Measurements from ENCODE around the gene ADTRP.

ADTRP gene

GRCh38 chr6:11758878-11759277 is 19.7 kb downstream of the ADTRP start:
- DNase-seq (ENCODE audit: low read depth) = no peak
- no peak overlapping the region for H3K4me3 ChIP-seq (ENCODE audit: low read depth, low read length)
- TF ChIP-seq CTCF (IDR thresholded peaks at IDR 0.05; ENCODE audit: low read depth, low read length, missing control alignments) = no peak

DNA sequence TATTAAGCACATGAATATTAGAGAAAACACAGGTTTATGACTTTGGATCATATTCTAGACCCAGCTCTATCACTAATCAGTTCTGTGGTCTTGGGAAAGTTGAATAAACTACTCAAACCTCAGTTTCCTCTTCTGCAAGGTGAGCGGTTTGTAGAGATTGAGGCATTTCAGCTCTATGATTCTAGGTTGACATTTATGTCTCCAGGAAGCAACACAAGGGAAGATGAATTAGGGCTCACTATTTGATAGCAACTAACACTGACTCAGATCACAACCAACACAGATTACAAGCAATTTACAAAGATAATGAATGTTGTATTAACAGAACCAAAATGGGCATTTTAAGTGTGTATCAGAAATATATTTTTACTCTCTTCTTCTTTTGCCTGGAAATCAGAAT is 21.9 kb downstream of the ADTRP start:
- H3K4me3 ChIP-seq (ENCODE audit: low read depth, low read length) = no peak overlapping the region
- TF ChIP-seq CTCF (IDR thresholded peaks at IDR 0.05; ENCODE audit: low read depth, low read length, missing control alignments) = no peak
- DNase-seq (ENCODE audit: low read depth) = no peak

GRCh38 chr6:11756292-11756691 is 22.3 kb downstream of the ADTRP start:
- no peak for TF ChIP-seq CTCF (IDR thresholded peaks at IDR 0.05; ENCODE audit: low read depth, low read length, missing control alignments)
- DNase-seq (ENCODE audit: low read depth) = no peak
- H3K4me3 ChIP-seq (ENCODE audit: low read depth, low read length) = no peak overlapping the region

GRCh38 chr6:11755725-11756124 is 22.9 kb downstream of the ADTRP start:
- no peak for DNase-seq (ENCODE audit: low read depth)
- TF ChIP-seq CTCF (IDR thresholded peaks at IDR 0.05; ENCODE audit: low read depth, low read length, missing control alignments) = no peak
- no peak overlapping the region for H3K4me3 ChIP-seq (ENCODE audit: low read depth, low read length)

DNA sequence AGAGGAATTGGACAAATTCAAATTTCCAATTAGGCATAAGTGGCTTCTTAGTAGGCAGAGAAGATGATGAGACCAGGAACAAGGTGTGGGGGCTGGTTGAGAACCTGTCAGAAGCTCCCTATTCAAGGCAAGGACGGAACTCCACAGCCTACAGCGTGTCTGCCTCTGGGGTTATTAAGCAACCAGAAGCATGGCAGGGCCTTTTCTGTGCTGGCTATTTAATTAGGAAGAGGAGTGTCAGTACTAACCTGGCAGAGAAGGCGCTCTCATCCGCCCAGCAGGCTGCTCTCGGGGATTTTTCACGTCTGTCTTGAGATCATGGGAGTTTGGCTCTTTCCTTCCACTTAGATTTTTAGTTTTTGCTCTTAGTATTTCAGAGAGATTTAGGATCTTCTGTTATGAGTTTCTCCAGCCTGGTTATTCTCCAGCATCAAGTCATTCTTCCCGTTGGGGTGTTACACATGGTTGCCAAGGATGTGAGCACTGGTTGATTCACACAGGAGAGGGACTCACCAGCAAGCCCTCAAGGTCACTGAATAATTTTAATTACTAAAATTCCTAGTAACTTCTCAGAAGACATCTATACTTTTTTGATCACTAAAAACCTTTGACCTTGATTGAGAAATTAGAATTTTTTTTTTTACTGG is 23.9 kb downstream of the ADTRP start:
- H3K4me3 ChIP-seq (ENCODE audit: low read depth, low read length) = no peak overlapping the region
- no peak for DNase-seq (ENCODE audit: low read depth)
- no peak for TF ChIP-seq CTCF (IDR thresholded peaks at IDR 0.05; ENCODE audit: low read depth, low read length, missing control alignments)

- no peak overlapping the region for H3K4me3 ChIP-seq (ENCODE audit: low read depth, low read length)
- no peak for DNase-seq (ENCODE audit: low read depth)
Measured at GRCh38 chr6:11753798-11754197, 24.8 kb downstream of the ADTRP start.

More at GRCh38 chr6:11753798-11754197, 24.8 kb downstream of the ADTRP start:
- TF ChIP-seq CTCF (IDR thresholded peaks at IDR 0.05; ENCODE audit: low read depth, low read length, missing control alignments) = no peak

All from GM12864 (cell line).